Natural killer cell (primary cell): Measurements from ENCODE around the gene PYGB. TPM values are rescaled to one million over a fixed set of nuclear protein-coding genes. Genes with fewer than 3 reads are reported as not detected.
A peak's percentile ranks its signal among the peaks of the same experiment; 100 is the strongest.

Experiments
- ATAC-seq, 3 donors: fragments of 150-1000 bp in 2 of 3; fragments of 200-7000 bp in 1 of 3; cut with Tn5 transposase; 1 replicate in 1 of 3; 2 replicates in 2 of 3; pipeline ENCODE4 v1.10.0; 2021; ENCODE audit warnings: mild to moderate bottlenecking in 2 of 3, moderate library complexity in 2 of 3
- DNase-seq, 2 donors: peaks; one replicate each; pipeline versions ENCODE4 v3.0.0 to v3.0.0-alpha.2; 2013 to 2021; ENCODE audit warnings: mixed read lengths in 1 of 2
- H3K27ac ChIP-seq: one replicate; pipeline ENCODE4 v1.5.1; 2013; ENCODE audit warnings: mild to moderate bottlenecking, low read length
- H3K27me3 ChIP-seq: one replicate; pipeline ENCODE4 v1.6.1; 2013; ENCODE audit warnings: low read length; ENCODE audit not compliant: control insufficient read depth, insufficient read depth
- H3K36me3 ChIP-seq: one replicate; pipeline ENCODE4 v1.6.1; 2013; ENCODE audit warnings: low read length; ENCODE audit not compliant: control insufficient read depth, insufficient read depth
- H3K4me1 ChIP-seq: one replicate; pipeline ENCODE4 v1.6.1; 2013; ENCODE audit warnings: low read length; ENCODE audit not compliant: control insufficient read depth, insufficient read depth
- H3K4me3 ChIP-seq: one replicate; pipeline ENCODE4 v1.5.1; 2013; ENCODE audit warnings: low read length
- H3K9me3 ChIP-seq: one replicate; pipeline ENCODE4 v1.6.1; 2013; ENCODE audit warnings: low read length; ENCODE audit not compliant: control insufficient read depth, insufficient read depth
- H3K27ac Mint-ChIP-seq, 2 donors: one replicate each; pipeline ENCODE4 v1.8.0; 2022; ENCODE audit warnings: mild to moderate bottlenecking in 2 of 2, mixed read lengths in 2 of 2, moderate library complexity in 1 of 2
- H3K27me3 Mint-ChIP-seq, 2 donors: one replicate each; pipeline ENCODE4 v1.8.0; 2022; ENCODE audit warnings: low read depth in 2 of 2, mixed read lengths in 2 of 2
- H3K36me3 Mint-ChIP-seq: one replicate; pipeline ENCODE4 v1.8.0; 2022; ENCODE audit warnings: mixed read lengths
- H3K4me1 Mint-ChIP-seq, 2 donors: one replicate each; pipeline ENCODE4 v1.8.0; 2022; ENCODE audit warnings: mixed read lengths in 2 of 2
- H3K4me3 Mint-ChIP-seq: one replicate; pipeline ENCODE4 v1.8.0; 2022; ENCODE audit warnings: mild to moderate bottlenecking, moderate library complexity, mixed read lengths
- H3K9me3 Mint-ChIP-seq, 2 donors: one replicate each; pipeline ENCODE4 v1.8.0; 2022; ENCODE audit warnings: mixed read lengths in 2 of 2
- WGBS: methylation state at CpG from one replicate; pipeline ENCODE4 v1.1.7; 2013; ENCODE audit warnings: missing lambda C conversion rate; ENCODE audit not compliant: insufficient coverage; 5-methylcytosine and 5-hydroxymethylcytosine counted together
- intact Hi-C: fragments of 100-400 bp; cut with micrococcal nuclease; formaldehyde crosslinking; loops from one replicate; pipeline ENCODE4 v1.14.2; 2022
- total RNA-seq, 4 donors: library from RNA; stranded (reverse); fragments of 120-200 nt in 1 of 4; gene quantifications; one replicate each; pipeline versions ENCODE4 v1.2.3 to v1.2.4, GENCODE V29; 2013 to 2022
- TF ChIP-seq, protein P1 (sequence below): fragments of 200-600 bp; IDR thresholded peaks from one replicate; pipeline ENCODE4 v1.8.0; 2022; ENCODE audit warnings: antibody characterized with exemption

Gene PYGB
- total RNA-seq, 3 donors from 2014 or later (not counting 1 experiment from before 2014, with no cell fraction given): 39.4 to 55.4 (median 47.0) TPM

DNA sequence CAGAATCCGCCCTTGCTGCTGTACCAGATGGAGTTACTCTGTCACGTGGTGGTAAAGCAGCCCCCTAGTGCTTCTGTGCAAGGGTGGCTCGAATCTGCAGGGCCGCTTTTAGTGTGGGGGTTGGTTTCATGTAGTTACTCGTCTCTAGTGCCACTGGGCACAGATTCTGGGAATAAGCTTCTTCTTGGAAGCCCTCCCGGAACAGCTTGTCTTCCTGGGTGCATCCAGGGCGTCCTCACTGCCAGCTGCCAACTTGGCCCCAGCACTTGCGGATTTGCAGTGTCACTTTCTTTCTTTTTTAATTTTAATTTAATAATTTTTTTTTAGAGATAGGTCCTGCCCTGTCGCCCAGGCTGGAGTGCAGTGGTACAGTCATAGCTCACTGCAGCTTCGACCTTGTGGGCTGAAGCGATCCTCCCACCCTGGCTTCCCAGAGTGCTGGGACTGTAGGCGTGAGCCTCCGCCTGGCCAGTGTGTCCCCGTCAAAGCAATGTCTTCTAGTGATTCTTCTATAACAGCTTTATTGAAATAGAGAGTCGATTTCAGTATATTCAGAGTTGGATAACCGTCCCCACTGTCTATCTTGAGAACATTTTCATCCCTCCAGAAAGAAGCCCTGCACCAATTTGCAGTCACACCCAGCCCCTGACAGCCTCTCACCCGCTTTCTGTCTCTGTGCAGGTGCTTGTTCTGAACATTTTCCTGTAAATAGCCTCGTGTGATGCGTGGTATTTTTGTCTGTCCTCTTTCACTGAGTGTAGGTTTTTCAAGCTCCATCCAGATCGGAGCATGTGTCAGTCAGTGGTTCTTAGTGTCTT is 25.9 kb downstream of the PYGB start:
- Histone ChIP-seq H3K4me3 (no peak overlapping the region), H3K27me3 (no peaks in the 10 kb centered on the region), H3K36me3 (peaks cover 66% of the 10 kb centered on the region), H3K27ac (no peak overlapping the region), H3K4me1 (no peaks in the 10 kb centered on the region), H3K9me3 (no peaks in the 10 kb centered on the region)
- intact Hi-C loops: no loop called here
- DNase-seq (no peak), ATAC-seq (no peak)
- TF ChIP-seq, protein P1, sequence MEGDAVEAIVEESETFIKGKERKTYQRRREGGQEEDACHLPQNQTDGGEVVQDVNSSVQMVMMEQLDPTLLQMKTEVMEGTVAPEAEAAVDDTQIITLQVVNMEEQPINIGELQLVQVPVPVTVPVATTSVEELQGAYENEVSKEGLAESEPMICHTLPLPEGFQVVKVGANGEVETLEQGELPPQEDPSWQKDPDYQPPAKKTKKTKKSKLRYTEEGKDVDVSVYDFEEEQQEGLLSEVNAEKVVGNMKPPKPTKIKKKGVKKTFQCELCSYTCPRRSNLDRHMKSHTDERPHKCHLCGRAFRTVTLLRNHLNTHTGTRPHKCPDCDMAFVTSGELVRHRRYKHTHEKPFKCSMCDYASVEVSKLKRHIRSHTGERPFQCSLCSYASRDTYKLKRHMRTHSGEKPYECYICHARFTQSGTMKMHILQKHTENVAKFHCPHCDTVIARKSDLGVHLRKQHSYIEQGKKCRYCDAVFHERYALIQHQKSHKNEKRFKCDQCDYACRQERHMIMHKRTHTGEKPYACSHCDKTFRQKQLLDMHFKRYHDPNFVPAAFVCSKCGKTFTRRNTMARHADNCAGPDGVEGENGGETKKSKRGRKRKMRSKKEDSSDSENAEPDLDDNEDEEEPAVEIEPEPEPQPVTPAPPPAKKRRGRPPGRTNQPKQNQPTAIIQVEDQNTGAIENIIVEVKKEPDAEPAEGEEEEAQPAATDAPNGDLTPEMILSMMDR: no peak
- Mint-ChIP-seq H3K27ac (no peak overlapping the region), H3K4me3 (no peak overlapping the region), H3K36me3 (no peaks in the 10 kb centered on the region), H3K9me3 (no peaks in the 10 kb centered on the region), H3K4me1 (peaks cover 0 to 6% of the 10 kb centered on the region in 2 donors), H3K27me3 (no peaks in the 10 kb centered on the region)
- WGBS: 96% methylated on average over 20 of the region's 20 CpGs

DNA sequence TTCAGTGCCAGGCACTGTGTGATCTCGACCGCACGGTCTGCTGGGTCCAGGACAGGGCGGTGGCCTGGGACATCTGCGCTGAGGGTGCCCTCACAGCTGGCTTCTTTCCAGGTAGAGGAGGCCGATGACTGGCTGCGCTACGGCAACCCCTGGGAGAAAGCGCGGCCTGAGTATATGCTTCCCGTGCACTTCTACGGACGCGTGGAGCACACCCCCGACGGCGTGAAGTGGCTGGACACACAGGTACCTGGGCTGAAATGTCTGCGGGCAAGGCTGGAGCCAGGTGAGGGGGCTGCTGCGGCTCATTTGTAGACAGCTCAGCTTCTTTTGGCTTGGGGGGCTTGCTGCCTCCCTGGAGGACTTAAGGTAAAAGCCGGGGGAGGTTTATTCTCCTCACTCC is 26.6 kb downstream of the PYGB start:
- H3K9me3 ChIP-seq: no peaks in the 10 kb centered on the region
- H3K4me3 ChIP-seq: no peak overlapping the region
- H3K36me3 ChIP-seq: peaks cover 66% of the 10 kb centered on the region
- intact Hi-C loops: no loop called here
- Mint-ChIP-seq H3K27me3 (no peaks in the 10 kb centered on the region), H3K4me1 (peaks cover 0 to 6% of the 10 kb centered on the region in 2 donors), H3K4me3 (no peak overlapping the region), H3K27ac (no peak overlapping the region), H3K36me3 (no peaks in the 10 kb centered on the region), H3K9me3 (no peaks in the 10 kb centered on the region)
- no peaks in the 10 kb centered on the region for H3K27me3 ChIP-seq
- no peaks in the 10 kb centered on the region for H3K4me1 ChIP-seq
- H3K27ac ChIP-seq: no peak overlapping the region
- 98% methylated on average over 20 of the region's 20 CpGs for WGBS
- DNase-seq (peak in 1 of 2 donors; percentile 2), ATAC-seq (no peak)
- TF ChIP-seq, protein P1: no peak

DNA sequence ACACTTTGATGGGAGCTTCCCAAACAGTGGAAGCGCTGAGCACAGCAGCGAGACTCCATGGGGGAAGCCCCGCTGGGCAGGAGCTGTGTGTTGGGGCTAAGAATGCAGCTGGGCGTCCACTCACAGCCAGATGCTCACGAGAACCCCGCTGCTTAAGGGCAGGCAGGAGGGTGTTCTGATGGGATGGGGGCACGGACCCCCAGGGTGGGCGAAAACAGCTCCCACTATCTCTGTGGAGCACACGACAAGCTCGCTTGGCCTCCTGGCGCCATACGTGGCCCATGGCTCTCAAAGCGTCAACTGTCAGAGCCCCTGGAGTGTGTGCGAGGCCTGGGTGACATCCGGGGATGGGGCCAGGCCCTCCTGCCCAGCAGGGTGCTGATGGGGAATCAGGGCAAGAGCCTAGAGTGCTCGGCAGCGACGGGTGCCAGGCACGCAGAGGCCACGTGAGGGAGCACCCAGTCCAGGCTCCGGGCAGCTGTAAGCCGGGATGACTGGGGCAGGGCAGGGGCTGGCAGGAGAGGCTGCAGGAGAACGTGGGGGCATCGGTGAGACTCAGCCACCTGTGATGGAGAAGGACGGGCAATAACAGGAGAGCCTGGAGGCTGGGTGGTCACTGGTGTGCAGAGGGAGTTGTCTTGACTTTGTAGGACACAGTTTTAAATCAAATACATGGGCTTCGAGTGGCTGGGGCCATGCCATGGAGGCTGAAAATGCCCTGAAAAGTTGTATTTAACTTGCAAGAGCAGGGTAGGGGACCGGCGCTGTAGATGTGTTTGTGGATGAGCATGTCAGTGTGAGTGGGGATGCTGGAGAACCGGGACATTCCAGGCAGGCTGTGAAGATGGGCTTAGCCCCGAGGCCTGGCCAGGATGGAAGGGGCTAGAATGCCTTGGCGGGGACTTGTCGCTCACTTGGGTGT is 27.3 kb downstream of the PYGB start:
- TF ChIP-seq, protein P1: no peak
- no peaks in the 10 kb centered on the region for H3K4me1 ChIP-seq
- intact Hi-C loops: no loop called here
- no peak overlapping the region for H3K27ac ChIP-seq
- H3K36me3 Mint-ChIP-seq: no peaks in the 10 kb centered on the region
- H3K36me3 ChIP-seq: peaks cover 61% of the 10 kb centered on the region
- H3K9me3 ChIP-seq: no peaks in the 10 kb centered on the region
- H3K27ac Mint-ChIP-seq: no peak overlapping the region
- no peak for ATAC-seq
- H3K4me1 Mint-ChIP-seq: peaks cover 0 to 6% of the 10 kb centered on the region in 2 donors
- no peak overlapping the region for H3K4me3 ChIP-seq
- 97% methylated on average over 32 of the region's 32 CpGs for WGBS
- no peaks in the 10 kb centered on the region for H3K9me3 Mint-ChIP-seq
- H3K27me3 ChIP-seq: no peaks in the 10 kb centered on the region
- H3K4me3 Mint-ChIP-seq: no peak overlapping the region
- peak in 1 of 2 donors; percentile 13 for DNase-seq
- no peaks in the 10 kb centered on the region for H3K27me3 Mint-ChIP-seq
